Measurements from ENCODE around the gene TSTD2.
"Not testable (repeated sequence)": the region's sequence is repeated elsewhere in the genome, so short reads cannot be mapped to it uniquely, and the experiment has no call there.

The TSTD2 gene

GRCh38 chr9:97581590-97581989 is 51.6 kb downstream of the TSTD2 start:
- DNase-seq = not testable (repeated sequence)

- DNase-seq = no peak
Measured at GRCh38 chr9:97579914-97580313, 53.3 kb downstream of the TSTD2 start.

- no peak for DNase-seq
Measured at GRCh38 chr9:97578846-97579245, 54.3 kb downstream of the TSTD2 start.

- no peak for DNase-seq
Measured at GRCh38 chr9:97577051-97577450, 56.1 kb downstream of the TSTD2 start.

- no peak for DNase-seq
Measured at GRCh38 chr9:97575673-97576200, 57.4 kb downstream of the TSTD2 start.

- peak; percentile 21 for DNase-seq
Measured at GRCh38 chr9:97574921-97575672, 58.1 kb downstream of the TSTD2 start.

- DNase-seq = not testable (repeated sequence)
Measured at GRCh38 chr9:97574101-97574571, 59.0 kb downstream of the TSTD2 start.

- DNase-seq = no peak
Measured at GRCh38 chr9:97573482-97574073, 59.6 kb downstream of the TSTD2 start.

GRCh38 chr9:97572892-97573365 is 60.2 kb downstream of the TSTD2 start:
- DNase-seq = no peak

GRCh38 chr9:97572196-97572891 is 60.8 kb downstream of the TSTD2 start:
- no peak for DNase-seq

- no peak for DNase-seq
Measured at GRCh38 chr9:97571664-97572063, 61.5 kb downstream of the TSTD2 start.

GRCh38 chr9:97570899-97571298 is 62.3 kb downstream of the TSTD2 start:
- no peak for DNase-seq

- DNase-seq = no peak
Measured at GRCh38 chr9:97568461-97569275, 64.5 kb downstream of the TSTD2 start.

GRCh38 chr9:97567894-97568202 is 65.3 kb downstream of the TSTD2 start:
- DNase-seq = no peak

GRCh38 chr9:97567182-97567893 is 65.8 kb downstream of the TSTD2 start:
- DNase-seq = no peak

- no peak for DNase-seq
Measured at GRCh38 chr9:97565262-97565661, 67.9 kb downstream of the TSTD2 start.

- no peak for DNase-seq
Measured at GRCh38 chr9:97564291-97565175, 68.6 kb downstream of the TSTD2 start.

GRCh38 chr9:97563458-97564135 is 69.6 kb downstream of the TSTD2 start:
- no peak for DNase-seq

- DNase-seq = no peak
Measured at GRCh38 chr9:97562542-97562941, 70.6 kb downstream of the TSTD2 start.

- no peak for DNase-seq
Measured at GRCh38 chr9:97561501-97561900, 71.7 kb downstream of the TSTD2 start.
